Erythroblast (primary cell): ENCODE data around the gene PPP1R2.
A peak's percentile ranks its signal among the peaks of the same experiment; 100 is the strongest.
"Not testable (repeated sequence)": the region's sequence is repeated elsewhere in the genome, so short reads cannot be mapped to it uniquely, and the experiment has no call there.

ENCODE experiments used
- DNase-seq, 2 experiments: peaks; one replicate each; lab custom pipeline; 2025; lab: John Stamatoyannopoulos, UW
- GATA1 ChIP-seq: IDR thresholded peaks from 2 replicates; pipeline ENCODE4 v1.6.1; 2011; ENCODE audit warnings: low read depth, mild to moderate bottlenecking, control low read depth, low read length, moderate library complexity
- POLR2A ChIP-seq: IDR thresholded peaks from 2 replicates; pipeline ENCODE4 v1.6.1; 2011; ENCODE audit warnings: mild to moderate bottlenecking, low read length

The PPP1R2 gene

GRCh38 chr3:195542698-195543499 lies at the start of gene PPP1R2:
Gene PPP1R2, minus strand, starts transcription at chr3:195543325. Its CDS starts 300 bp downstream, at chr3:195543025.
- DNase-seq, result peak; percentile 95 to 98
- TF ChIP-seq GATA1 (no peak), POLR2A (peak; percentile 94)

GRCh38 chr3:195591852-195592251 lies 48.7 kb upstream of the PPP1R2 start:
- DNase-seq, result no peak
- TF ChIP-seq POLR2A (no peak), GATA1 (no peak)

GRCh38 chr3:195591220-195591619 lies 48.1 kb upstream of the PPP1R2 start:
- DNase-seq, result no peak
- TF ChIP-seq POLR2A (no peak), GATA1 (no peak)

GRCh38 chr3:195590381-195590780 lies 47.3 kb upstream of the PPP1R2 start:
- DNase-seq, result not testable (repeated sequence)

- DNase-seq, result not testable (repeated sequence)
Measured at GRCh38 chr3:195589796-195590195, 46.7 kb upstream of the PPP1R2 start.

- no peak for DNase-seq
- TF ChIP-seq GATA1 (no peak), POLR2A (no peak)
Measured at GRCh38 chr3:195587824-195588223, 44.7 kb upstream of the PPP1R2 start.

GRCh38 chr3:195587406-195587805 lies 44.3 kb upstream of the PPP1R2 start:
- TF ChIP-seq POLR2A (no peak), GATA1 (no peak)
- no peak for DNase-seq

- DNase-seq, result no peak
- TF ChIP-seq POLR2A, result no peak
- TF ChIP-seq GATA1, result no peak
Measured at GRCh38 chr3:195584543-195584870, 41.4 kb upstream of the PPP1R2 start.

- DNase-seq, result no peak
- no peak for TF ChIP-seq POLR2A
- no peak for TF ChIP-seq GATA1
Measured at GRCh38 chr3:195583831-195584542, 40.9 kb upstream of the PPP1R2 start, which contains the start of gene APOD. Gene APOD, minus strand, starts transcription at chr3:195583940. Its CDS starts 4,479 bp downstream, at chr3:195579461.

- no peak for DNase-seq
- TF ChIP-seq POLR2A, result no peak
- no peak for TF ChIP-seq GATA1
Measured at GRCh38 chr3:195582947-195583346, 39.8 kb upstream of the PPP1R2 start.

- DNase-seq, result no peak
- no peak for TF ChIP-seq POLR2A
- TF ChIP-seq GATA1, result no peak
Measured at GRCh38 chr3:195580744-195581443, 37.8 kb upstream of the PPP1R2 start.

- DNase-seq, result no peak
- TF ChIP-seq POLR2A, result no peak
- TF ChIP-seq GATA1, result no peak
Measured at GRCh38 chr3:195579281-195579680, 36.2 kb upstream of the PPP1R2 start.

- TF ChIP-seq POLR2A (no peak), GATA1 (no peak)
- DNase-seq, result no peak
Measured at GRCh38 chr3:195578565-195578964, 35.4 kb upstream of the PPP1R2 start.

GRCh38 chr3:195577645-195578177 lies 34.6 kb upstream of the PPP1R2 start:
- TF ChIP-seq GATA1 (no peak), POLR2A (no peak)
- no peak for DNase-seq
